WTC11 (cell line): ENCODE measurements around the gene SPP1.

Source experiments
- ATF3 ChIP-seq: sonication (generic); formaldehyde crosslinking; conservative IDR thresholded peaks from 2 replicates; pipeline ENCODE4 v1.8.1; 2022; ENCODE audit warnings: mild to moderate bottlenecking, missing genetic modification reagents
- CTCF ChIP-seq: fragments of 200-600 bp; IDR thresholded peaks from 2 replicates; pipeline ENCODE4 v1.8.0; 2022; ENCODE audit warnings: antibody characterized with exemption
- FOXJ3 ChIP-seq: sonication (generic); formaldehyde crosslinking; IDR thresholded peaks from 2 replicates; pipeline ENCODE4 v1.9.0; 2021; ENCODE audit warnings: missing genetic modification reagents, mild to moderate bottlenecking, borderline replicate concordance
- KAT7 ChIP-seq: sonication (generic); formaldehyde crosslinking; IDR thresholded peaks from 2 replicates; pipeline ENCODE4 v1.8.1; 2023; ENCODE audit warnings: missing genetic modification reagents, mild to moderate bottlenecking, borderline replicate concordance
- NFATC4 ChIP-seq: fragments of 250-450 bp; sonication (Bioruptor Pico); IDR thresholded peaks from 2 replicates; pipeline ENCODE4 v1.9.0; 2021; ENCODE audit warnings: mild to moderate bottlenecking
- NFE2L1 ChIP-seq: sonication (generic); formaldehyde crosslinking; IDR thresholded peaks from 2 replicates; pipeline ENCODE4 v1.8.1; 2023; ENCODE audit warnings: missing genetic modification reagents
- NFYB ChIP-seq: sonication (generic); formaldehyde crosslinking; conservative IDR thresholded peaks from 2 replicates; pipeline ENCODE4 v1.8.0; 2022; ENCODE audit warnings: low read depth, missing genetic modification reagents
- SP1 ChIP-seq: sonication (generic); formaldehyde crosslinking; conservative IDR thresholded peaks from 2 replicates; pipeline ENCODE4 v1.8.1; 2022; ENCODE audit warnings: missing genetic modification reagents
- TF ChIP-seq, protein P1 (sequence below): fragments of 250-450 bp; sonication (Bioruptor Pico); IDR thresholded peaks from 2 replicates; pipeline ENCODE4 v1.9.0; 2021; ENCODE audit warnings: mild to moderate bottlenecking, borderline replicate concordance

DNA sequence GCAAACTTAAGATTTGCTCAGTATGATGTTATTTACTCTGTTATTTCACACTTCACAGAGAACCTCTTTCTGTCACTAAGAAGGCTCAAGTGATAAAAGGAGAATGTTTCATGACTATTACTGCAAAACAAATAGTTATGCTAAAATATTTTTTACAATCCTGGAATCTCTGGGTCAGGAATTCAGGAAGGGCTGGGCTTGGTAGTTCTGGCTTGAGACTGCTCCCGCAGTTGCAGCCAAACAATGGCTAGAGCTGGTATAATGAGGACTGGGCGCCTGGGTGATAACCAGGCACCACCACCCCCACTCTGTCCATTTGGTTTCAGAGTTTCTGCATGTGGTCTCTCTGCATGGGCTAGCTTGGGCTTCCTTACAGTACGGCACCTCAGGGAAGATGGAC is 28.7 kb upstream of the SPP1 start:
- TF ChIP-seq CTCF (no peak), FOXJ3 (CRISPR knock-in tag) (no peak), NFATC4 (CRISPR knock-in tag) (no peak), SP1 (CRISPR knock-in tag) (no peak), NFE2L1 (CRISPR knock-in tag) (no peak), KAT7 (CRISPR knock-in tag) (no peak), ATF3 (CRISPR knock-in tag) (no peak), NFYB (CRISPR knock-in tag) (no peak)
- TF ChIP-seq, protein P1, sequence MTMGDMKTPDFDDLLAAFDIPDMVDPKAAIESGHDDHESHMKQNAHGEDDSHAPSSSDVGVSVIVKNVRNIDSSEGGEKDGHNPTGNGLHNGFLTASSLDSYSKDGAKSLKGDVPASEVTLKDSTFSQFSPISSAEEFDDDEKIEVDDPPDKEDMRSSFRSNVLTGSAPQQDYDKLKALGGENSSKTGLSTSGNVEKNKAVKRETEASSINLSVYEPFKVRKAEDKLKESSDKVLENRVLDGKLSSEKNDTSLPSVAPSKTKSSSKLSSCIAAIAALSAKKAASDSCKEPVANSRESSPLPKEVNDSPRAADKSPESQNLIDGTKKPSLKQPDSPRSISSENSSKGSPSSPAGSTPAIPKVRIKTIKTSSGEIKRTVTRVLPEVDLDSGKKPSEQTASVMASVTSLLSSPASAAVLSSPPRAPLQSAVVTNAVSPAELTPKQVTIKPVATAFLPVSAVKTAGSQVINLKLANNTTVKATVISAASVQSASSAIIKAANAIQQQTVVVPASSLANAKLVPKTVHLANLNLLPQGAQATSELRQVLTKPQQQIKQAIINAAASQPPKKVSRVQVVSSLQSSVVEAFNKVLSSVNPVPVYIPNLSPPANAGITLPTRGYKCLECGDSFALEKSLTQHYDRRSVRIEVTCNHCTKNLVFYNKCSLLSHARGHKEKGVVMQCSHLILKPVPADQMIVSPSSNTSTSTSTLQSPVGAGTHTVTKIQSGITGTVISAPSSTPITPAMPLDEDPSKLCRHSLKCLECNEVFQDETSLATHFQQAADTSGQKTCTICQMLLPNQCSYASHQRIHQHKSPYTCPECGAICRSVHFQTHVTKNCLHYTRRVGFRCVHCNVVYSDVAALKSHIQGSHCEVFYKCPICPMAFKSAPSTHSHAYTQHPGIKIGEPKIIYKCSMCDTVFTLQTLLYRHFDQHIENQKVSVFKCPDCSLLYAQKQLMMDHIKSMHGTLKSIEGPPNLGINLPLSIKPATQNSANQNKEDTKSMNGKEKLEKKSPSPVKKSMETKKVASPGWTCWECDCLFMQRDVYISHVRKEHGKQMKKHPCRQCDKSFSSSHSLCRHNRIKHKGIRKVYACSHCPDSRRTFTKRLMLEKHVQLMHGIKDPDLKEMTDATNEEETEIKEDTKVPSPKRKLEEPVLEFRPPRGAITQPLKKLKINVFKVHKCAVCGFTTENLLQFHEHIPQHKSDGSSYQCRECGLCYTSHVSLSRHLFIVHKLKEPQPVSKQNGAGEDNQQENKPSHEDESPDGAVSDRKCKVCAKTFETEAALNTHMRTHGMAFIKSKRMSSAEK, result no peak
